CD14-positive monocyte (primary cell): ENCODE measurements around the gene SEC16A. TPM values are rescaled to one million over a fixed set of nuclear protein-coding genes. Genes with fewer than 3 reads are reported as not detected.

Source experiments
- DNase-seq, 3 donors: peaks; one replicate each; pipeline ENCODE4 v3.0.0-alpha.2; 2011 to 2022
- H2AFZ ChIP-seq: 2 replicates; pipeline ENCODE4 v1.6.0; 2012; ENCODE audit warnings: mild to moderate bottlenecking, low read depth, low read length, inconsistent platforms; ENCODE audit not compliant: insufficient read depth, poor library complexity, severe bottlenecking
- H3K27ac ChIP-seq, 2 donors: 1 replicate in 1 of 2; 2 replicates in 1 of 2; pipeline ENCODE4 v1.5.1; 2012 to 2013; ENCODE audit warnings: low read length in 2 of 2, control low read depth in 1 of 2, inconsistent platforms in 1 of 2, low read depth in 1 of 2, mild to moderate bottlenecking in 1 of 2
- H3K27me3 ChIP-seq, 2 donors: one replicate each; pipeline versions ENCODE4 v1.6.0 to v1.6.1; 2011 to 2013; ENCODE audit warnings: low read length in 2 of 2; ENCODE audit not compliant: control insufficient read depth in 2 of 2, insufficient read depth in 2 of 2
- H3K36me3 ChIP-seq, 2 donors: replicated peaks in 1 of 2; 1 replicate in 1 of 2; 2 replicates in 1 of 2; pipeline versions ENCODE4 v1.5.1 to v1.6.1; 2012 to 2013; ENCODE audit warnings: low read length in 2 of 2, control low read depth in 1 of 2, inconsistent platforms in 1 of 2, mild to moderate bottlenecking in 1 of 2; ENCODE audit not compliant: insufficient read depth in 2 of 2, control insufficient read depth in 1 of 2
- H3K4me1 ChIP-seq, 2 donors: 1 replicate in 1 of 2; 2 replicates in 1 of 2; pipeline versions ENCODE4 v1.5.1 to v1.6.1; 2012 to 2013; ENCODE audit warnings: low read length in 2 of 2, control low read depth in 1 of 2, inconsistent platforms in 1 of 2, mild to moderate bottlenecking in 1 of 2, moderate library complexity in 1 of 2; ENCODE audit not compliant: insufficient read depth in 2 of 2, control insufficient read depth in 1 of 2
- H3K4me2 ChIP-seq: replicated peaks from 2 replicates; pipeline ENCODE3; 2012; ENCODE audit warnings: low read length, moderate library complexity, mild to moderate bottlenecking; ENCODE audit not compliant: poor library complexity, severe bottlenecking; ENCODE audit errors: extremely low read depth
- H3K4me3 ChIP-seq, 3 experiments: fragments of 200-600 bp in 1 of 3; sonication (generic) in 1 of 3; replicated peaks in 1 of 3; 1 replicate in 2 of 3; 2 replicates in 1 of 3; pipeline ENCODE4 v1.5.1; 2011 to 2013; ENCODE audit warnings: low read length in 3 of 3, mild to moderate bottlenecking in 3 of 3, control low read depth in 2 of 3, low read depth in 2 of 3, inconsistent platforms in 1 of 3, moderate library complexity in 1 of 3
- H3K79me2 ChIP-seq: 2 replicates; pipeline ENCODE4 v1.6.0; 2012; ENCODE audit warnings: mild to moderate bottlenecking, control low read depth, inconsistent platforms, low read length, moderate library complexity; ENCODE audit not compliant: insufficient read depth
- H3K9ac ChIP-seq: 2 replicates; pipeline ENCODE4 v1.6.0; 2017; ENCODE audit warnings: low read length, mild to moderate bottlenecking; ENCODE audit not compliant: insufficient read depth, poor library complexity, severe bottlenecking
- H3K9me3 ChIP-seq, 2 donors: replicated peaks in 1 of 2; 1 replicate in 1 of 2; 2 replicates in 1 of 2; pipeline versions ENCODE4 v1.5.1 to v1.6.1; 2012 to 2013; ENCODE audit warnings: low read length in 2 of 2, control low read depth in 1 of 2; ENCODE audit not compliant: control insufficient read depth in 1 of 2, insufficient read depth in 1 of 2
- H4K20me1 ChIP-seq: 2 replicates; pipeline ENCODE4 v1.6.0; 2012; ENCODE audit warnings: mild to moderate bottlenecking, low read length, control low read depth, moderate library complexity; ENCODE audit not compliant: insufficient read depth
- H3K27ac Mint-ChIP-seq, 7 donors: one replicate each; pipeline ENCODE4 v1.8.0; 2020; ENCODE audit warnings: mild to moderate bottlenecking in 7 of 7, mixed read lengths in 7 of 7, moderate library complexity in 6 of 7, inconsistent platforms in 2 of 7
- H3K27me3 Mint-ChIP-seq, 3 donors: one replicate each; pipeline ENCODE4 v1.8.0; 2021 to 2022; ENCODE audit warnings: low read depth in 3 of 3, mild to moderate bottlenecking in 3 of 3, mixed read lengths in 3 of 3, moderate library complexity in 3 of 3, inconsistent platforms in 1 of 3
- H3K36me3 Mint-ChIP-seq, 2 donors: one replicate each; pipeline ENCODE4 v1.8.0; 2020; ENCODE audit warnings: mixed read lengths in 2 of 2, inconsistent platforms in 1 of 2, mild to moderate bottlenecking in 1 of 2
- H3K4me1 Mint-ChIP-seq: one replicate; pipeline ENCODE4 v1.8.0; 2020; ENCODE audit warnings: mild to moderate bottlenecking, mixed read lengths
- H3K4me3 Mint-ChIP-seq, 2 donors: one replicate each; pipeline ENCODE4 v1.8.0; 2020; ENCODE audit warnings: mild to moderate bottlenecking in 2 of 2, mixed read lengths in 2 of 2, moderate library complexity in 1 of 2
- H3K9me3 Mint-ChIP-seq, 7 donors: one replicate each; pipeline ENCODE4 v1.8.0; 2020 to 2022; ENCODE audit warnings: mixed read lengths in 7 of 7, mild to moderate bottlenecking in 6 of 7, moderate library complexity in 6 of 7, inconsistent platforms in 2 of 7
- CTCF ChIP-seq: fragments of 200-600 bp; IDR thresholded peaks from one replicate; pipeline ENCODE4 v1.8.0; 2022; ENCODE audit warnings: antibody characterized with exemption, mild to moderate bottlenecking
- WGBS: methylation state at CpG from one replicate; pipeline ENCODE4 v1.1.5; 2013; ENCODE audit warnings: missing lambda C conversion rate; ENCODE audit not compliant: insufficient coverage; 5-methylcytosine and 5-hydroxymethylcytosine counted together
- intact Hi-C, 2 donors: fragments of 100-400 bp; cut with micrococcal nuclease; formaldehyde crosslinking; loops; one replicate each; pipeline versions ENCODE4 v1.15.0 to v1.15.1; 2023
- polyA plus RNA-seq, 3 donors: library from polyadenylated mRNA; depleted of rRNA in 1 of 3; unstranded in 2 of 3; stranded (reverse) in 1 of 3; fragments of 300-500 nt in 2 of 3; fragments of >200 nt in 1 of 3; fragmentation: Illumina TruSeq in 2 of 3; gene quantifications; 1 replicate in 2 of 3; 2 replicates in 1 of 3; pipeline ENCODE4 v1.2.3, GENCODE V29; 2012 to 2021

Gene SEC16A
- polyA plus RNA-seq, 3 donors = 11.1 to 36.8 (median 19.1) TPM

DNA sequence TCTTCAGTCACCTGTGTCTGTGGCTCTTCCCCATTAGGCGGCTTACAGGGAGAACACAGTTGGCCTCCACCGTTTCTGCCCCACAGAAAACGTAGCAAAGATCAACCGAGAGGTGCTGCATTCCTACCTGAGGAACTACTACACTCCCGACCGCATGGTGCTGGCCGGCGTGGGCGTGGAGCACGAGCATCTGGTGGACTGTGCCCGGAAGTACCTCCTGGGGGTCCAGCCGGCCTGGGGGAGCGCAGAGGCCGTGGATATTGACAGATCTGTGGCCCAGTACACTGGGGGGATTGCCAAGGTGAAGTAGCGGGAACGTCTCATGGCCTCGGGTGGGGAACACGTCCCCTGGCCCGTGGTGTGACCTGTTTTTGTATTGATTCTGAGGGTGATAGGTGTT, 65.9 kb downstream of the SEC16A start:
- H3K4me1 ChIP-seq = peaks cover under 1 to 1% of the 10 kb centered on the region in 2 donors

GRCh38 chr9:136416427-136416826, 66.4 kb downstream of the SEC16A start:
- intact Hi-C loops = no loop called here
- Histone ChIP-seq H3K4me3 (no peak overlapping the region), H3K79me2 (peaks cover 24% of the 10 kb centered on the region), H2AFZ (no peak overlapping the region), H3K4me2 (no peak overlapping the region), H3K9ac (no peak overlapping the region), H3K36me3 (peaks cover 78 to 95% of the 10 kb centered on the region in 2 donors), H3K27me3 (no peaks in the 10 kb centered on the region), H4K20me1 (no peaks in the 10 kb centered on the region), H3K27ac (no peak overlapping the region), H3K4me1 (peaks cover 5 to 6% of the 10 kb centered on the region in 2 donors), H3K9me3 (no peaks in the 10 kb centered on the region)
- H3K27ac Mint-ChIP-seq = no peak overlapping the region
- TF ChIP-seq CTCF = no peak
- peaks cover 74 to 92% of the 10 kb centered on the region in 2 donors for H3K36me3 Mint-ChIP-seq
- peaks cover 0 to 1% (median 0%) of the 10 kb centered on the region in 7 donors for H3K9me3 Mint-ChIP-seq
- WGBS = 100% methylated on average over 7 of the region's 8 CpGs
- no peaks in the 10 kb centered on the region for H3K27me3 Mint-ChIP-seq
- DNase-seq = no peak
- no peak overlapping the region for H3K4me3 Mint-ChIP-seq
- peaks cover 5% of the 10 kb centered on the region for H3K4me1 Mint-ChIP-seq

More for the DNA sequence above, 65.9 kb downstream of the SEC16A start:
- Histone ChIP-seq H4K20me1 (no peaks in the 10 kb centered on the region), H3K9ac (no peak overlapping the region), H3K4me2 (no peak overlapping the region), H3K27me3 (no peaks in the 10 kb centered on the region), H3K36me3 (peaks cover 83 to 99% of the 10 kb centered on the region in 2 donors), H3K4me3 (no peak overlapping the region), H3K9me3 (no peaks in the 10 kb centered on the region), H2AFZ (no peak overlapping the region), H3K79me2 (peaks cover 19% of the 10 kb centered on the region), H3K27ac (no peak overlapping the region)
- Mint-ChIP-seq H3K4me1 (peaks cover under 1% of the 10 kb centered on the region), H3K36me3 (peaks cover 78 to 96% of the 10 kb centered on the region in 2 donors), H3K9me3 (peaks cover 0 to 1% (median 0%) of the 10 kb centered on the region in 7 donors), H3K27me3 (no peaks in the 10 kb centered on the region), H3K4me3 (no peak overlapping the region), H3K27ac (peak overlapping the region in 1 of 7 donors; percentile 24)
- intact Hi-C loops = no loop called here
- no peak for DNase-seq
- no peak for TF ChIP-seq CTCF
- 98% methylated on average over 19 of the region's 19 CpGs for WGBS
